Lower leg skin (tissue), 4 donors: ENCODE results near the gene ZNF318. TPM values are rescaled to one million over a fixed set of nuclear protein-coding genes. Genes with fewer than 3 reads are reported as not detected.

Experiments
- DNase-seq, 2 donors: peaks; one replicate each; pipeline ENCODE4 v3.0.0-alpha.2; 2019; ENCODE audit warnings: low spot score in 2 of 2
- H3K4me3 ChIP-seq: fragments of 200-600 bp; sonication (generic); 2 replicates; pipeline ENCODE4 v1.5.1; 2017; ENCODE audit warnings: mild to moderate bottlenecking, low read depth; ENCODE audit not compliant: poor library complexity, severe bottlenecking
- CTCF ChIP-seq, 3 donors: fragments of 450-650 bp; IDR thresholded peaks; one replicate each; pipeline ENCODE4 v1.5.1; 2016; ENCODE audit warnings: antibody characterized with exemption in 3 of 3, mild to moderate bottlenecking in 3 of 3, moderate library complexity in 2 of 3
- POLR2A ChIP-seq, 2 donors: fragments of 450-650 bp; IDR thresholded peaks; one replicate each; pipeline ENCODE4 v1.6.1; 2016 to 2017; ENCODE audit warnings: antibody characterized with exemption in 2 of 2, mild to moderate bottlenecking in 1 of 2, moderate library complexity in 1 of 2
- WGBS, 2 donors: methylation state at CpG; one replicate each; pipeline ENCODE4 v1.1.5; 2018; 5-methylcytosine and 5-hydroxymethylcytosine counted together
- intact Hi-C: fragments of 100-400 bp; cut with DNase I; formaldehyde crosslinking; loops from one replicate; pipeline ENCODE4 v1.15.0; 2023; ENCODE audit warnings: low total_unique reads
- total RNA-seq, 4 donors: library from RNA; depleted of rRNA; stranded (reverse); fragments of >200 nt; gene quantifications; one replicate each; pipeline ENCODE4 v1.1.0, GENCODE V29; 2016

The ZNF318 gene
- total RNA-seq, 4 donors from 2014 or later: 9.6 to 22.9 (median 18.1) TPM

GRCh38 chr6:43293698-43294097, 75.7 kb downstream of the ZNF318 start:
- intact Hi-C loops: no loop called here
- H3K4me3 ChIP-seq: no peak overlapping the region
- WGBS, 2 donors: 92 to 95% methylated on average over 3 of the region's 3 CpGs
- DNase-seq: no peak
- TF ChIP-seq POLR2A (IDR thresholded peaks at IDR 0.05) (no peak), CTCF (IDR thresholded peaks at IDR 0.05) (no peak)

DNA sequence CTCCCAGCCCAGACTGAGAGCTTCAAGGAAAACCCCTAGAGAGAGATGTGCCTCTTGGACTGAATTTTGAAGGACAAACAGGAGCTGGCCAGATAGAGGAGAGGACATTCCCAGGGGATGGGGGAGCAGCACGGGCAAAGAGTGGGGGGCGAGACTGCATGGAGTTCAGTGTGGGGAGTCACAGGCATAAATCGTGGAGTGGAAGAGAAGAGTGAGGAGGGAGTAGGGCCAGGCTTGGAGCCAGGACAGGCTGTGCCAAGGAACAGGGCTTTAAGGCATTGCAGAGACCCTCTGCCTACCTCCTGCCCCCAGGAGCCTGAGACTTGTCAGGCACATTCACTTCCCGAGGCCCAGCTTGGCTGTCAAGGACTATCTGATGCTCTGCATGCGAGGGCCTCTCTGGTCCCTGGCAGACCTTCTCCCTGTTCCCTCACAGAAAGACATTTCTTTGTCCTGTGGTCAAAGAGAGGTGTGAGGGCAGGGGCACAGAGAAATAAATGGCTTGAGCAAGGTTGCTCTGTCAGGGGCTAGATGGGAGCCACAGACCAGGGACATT, 76.6 kb downstream of the ZNF318 start:
- no peak for DNase-seq
- TF ChIP-seq CTCF (IDR thresholded peaks at IDR 0.05) (no peak), POLR2A (IDR thresholded peaks at IDR 0.05) (no peak)
- 73 to 80% methylated on average over 5 of the region's 5 CpGs for WGBS, 2 donors

DNA sequence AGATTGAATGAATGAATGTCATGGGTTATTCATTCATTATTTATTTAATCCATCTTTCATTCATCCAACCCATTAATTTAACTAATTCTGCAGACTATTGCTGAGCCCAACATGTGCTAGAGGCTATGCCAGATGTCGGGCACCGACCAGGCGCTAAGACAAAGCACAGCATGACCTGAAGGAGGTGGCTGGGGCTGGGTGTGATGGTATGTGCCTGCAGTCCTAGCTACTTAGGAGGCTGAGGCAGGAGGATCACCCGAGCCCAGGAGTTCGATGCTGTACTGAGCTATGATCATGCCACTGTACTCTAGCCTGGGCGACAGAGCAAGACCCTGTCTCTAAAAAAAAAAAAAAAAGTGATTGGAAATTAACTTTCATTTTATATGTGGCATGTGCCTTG, 77.1 kb downstream of the ZNF318 start:
- WGBS, 2 donors: 89 to 90% methylated on average over 6 of the region's 6 CpGs
- H3K4me3 ChIP-seq: no peak overlapping the region
- no peak for DNase-seq
- TF ChIP-seq POLR2A (IDR thresholded peaks at IDR 0.05) (no peak), CTCF (IDR thresholded peaks at IDR 0.05) (no peak)
- intact Hi-C loops: no loop called here

More for the DNA sequence above, 76.6 kb downstream of the ZNF318 start:
- no peak overlapping the region for H3K4me3 ChIP-seq
- intact Hi-C loops: no loop called here

- 86 to 96% methylated on average over 2 of the region's 2 CpGs for WGBS, 2 donors
- no peak for DNase-seq
- no peak for TF ChIP-seq CTCF (IDR thresholded peaks at IDR 0.05)
- intact Hi-C loops: no loop called here
- no peak overlapping the region for H3K4me3 ChIP-seq
Measured at GRCh38 chr6:43291708-43292107, 77.7 kb downstream of the ZNF318 start.

DNA sequence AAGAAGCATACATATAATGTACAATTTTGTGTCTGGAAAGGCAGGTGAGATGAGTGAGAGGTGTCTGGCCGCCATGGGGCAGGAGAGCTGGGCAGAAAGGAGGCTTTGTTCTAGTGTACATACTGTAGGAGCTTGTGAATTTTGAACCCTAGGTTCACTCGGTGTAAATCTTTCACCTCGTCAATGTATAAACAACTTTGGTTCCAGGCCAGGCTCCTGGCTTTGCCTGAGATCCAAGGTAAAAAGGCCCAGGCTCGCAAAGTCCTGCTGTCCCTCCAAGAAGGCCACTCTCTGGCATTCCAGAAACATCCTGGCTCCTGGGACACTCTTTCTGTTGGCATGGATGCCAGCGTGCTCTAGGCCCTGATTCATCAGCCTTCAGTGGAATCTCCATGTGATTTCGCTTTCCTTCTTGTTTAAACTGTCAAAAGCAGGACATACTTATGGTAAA, 78.5 kb downstream of the ZNF318 start:
- intact Hi-C loops: no loop called here
- TF ChIP-seq POLR2A (IDR thresholded peaks at IDR 0.05) (no peak), CTCF (IDR thresholded peaks at IDR 0.05) (no peak)
- DNase-seq: no peak
- WGBS, 2 donors: 81 to 86% methylated on average over 6 of the region's 6 CpGs
- no peak overlapping the region for H3K4me3 ChIP-seq

DNA sequence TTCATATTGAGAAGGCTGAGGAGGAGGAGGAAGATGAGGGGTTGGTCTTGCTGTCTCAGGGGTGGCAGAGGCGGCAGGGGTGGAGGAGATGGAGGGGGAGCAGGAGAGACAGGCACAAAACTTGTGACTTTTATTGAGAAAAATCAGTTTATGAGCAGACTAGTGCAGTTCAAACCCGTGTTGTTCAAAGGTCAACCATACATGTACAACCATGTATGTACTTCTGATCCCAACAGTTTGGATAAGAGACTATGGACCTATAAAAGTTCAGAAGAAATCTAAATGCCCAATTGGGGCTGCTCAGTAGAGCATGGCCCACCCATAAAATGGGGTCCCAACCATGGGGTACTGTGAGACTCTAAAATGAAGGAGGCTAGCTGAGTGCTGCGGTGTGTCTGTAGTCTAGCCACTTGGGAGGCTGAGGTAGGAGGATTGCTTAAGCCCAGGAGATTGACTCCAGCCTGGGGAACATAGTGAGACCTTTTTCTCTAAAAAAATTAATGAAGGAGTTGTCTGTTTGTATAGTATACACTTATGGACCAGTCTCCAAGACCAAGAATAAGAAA, 79.0 kb downstream of the ZNF318 start:
- DNase-seq: no peak
- 63 to 69% methylated on average over 3 of the region's 3 CpGs for WGBS, 2 donors
- H3K4me3 ChIP-seq: no peak overlapping the region
- TF ChIP-seq CTCF (IDR thresholded peaks at IDR 0.05) (no peak), POLR2A (IDR thresholded peaks at IDR 0.05) (no peak)
- intact Hi-C loops: no loop called here
